Effector memory CD8-positive, alpha-beta T cell (primary cell): ENCODE results near the gene NRIP3.
"Not testable (repeated sequence)": the region's sequence is repeated elsewhere in the genome, so short reads cannot be mapped to it uniquely, and the experiment has no call there.

ENCODE experiments used
- ATAC-seq: fragments of 150-1000 bp; cut with Tn5 transposase; replicated peaks from 2 replicates; pipeline ENCODE4 v1.10.0; 2021; ENCODE audit warnings: mild to moderate bottlenecking, moderate library complexity
- DNase-seq, 3 experiments: peaks; one replicate each; pipeline ENCODE4 v3.0.0; 2021
- H3K27ac Mint-ChIP-seq, 2 donors: one replicate each; pipeline ENCODE4 v1.8.0; 2022; ENCODE audit warnings: mild to moderate bottlenecking in 2 of 2, mixed read lengths in 2 of 2, moderate library complexity in 2 of 2
- H3K27me3 Mint-ChIP-seq, 2 donors: one replicate each; pipeline ENCODE4 v1.8.0; 2022; ENCODE audit warnings: mixed read lengths in 2 of 2
- H3K36me3 Mint-ChIP-seq: one replicate; pipeline ENCODE4 v1.8.0; 2022; ENCODE audit warnings: mild to moderate bottlenecking, moderate library complexity, mixed read lengths; ENCODE audit not compliant: insufficient read depth
- H3K4me1 Mint-ChIP-seq, 2 donors: one replicate each; pipeline ENCODE4 v1.8.0; 2022; ENCODE audit warnings: low read depth in 2 of 2, mixed read lengths in 2 of 2
- H3K4me3 Mint-ChIP-seq, 2 donors: one replicate each; pipeline ENCODE4 v1.8.0; 2022; ENCODE audit warnings: mild to moderate bottlenecking in 2 of 2, mixed read lengths in 2 of 2, moderate library complexity in 2 of 2
- H3K9me3 Mint-ChIP-seq, 2 donors: one replicate each; pipeline ENCODE4 v1.8.0; 2022; ENCODE audit warnings: mixed read lengths in 2 of 2

NRIP3 gene

DNA sequence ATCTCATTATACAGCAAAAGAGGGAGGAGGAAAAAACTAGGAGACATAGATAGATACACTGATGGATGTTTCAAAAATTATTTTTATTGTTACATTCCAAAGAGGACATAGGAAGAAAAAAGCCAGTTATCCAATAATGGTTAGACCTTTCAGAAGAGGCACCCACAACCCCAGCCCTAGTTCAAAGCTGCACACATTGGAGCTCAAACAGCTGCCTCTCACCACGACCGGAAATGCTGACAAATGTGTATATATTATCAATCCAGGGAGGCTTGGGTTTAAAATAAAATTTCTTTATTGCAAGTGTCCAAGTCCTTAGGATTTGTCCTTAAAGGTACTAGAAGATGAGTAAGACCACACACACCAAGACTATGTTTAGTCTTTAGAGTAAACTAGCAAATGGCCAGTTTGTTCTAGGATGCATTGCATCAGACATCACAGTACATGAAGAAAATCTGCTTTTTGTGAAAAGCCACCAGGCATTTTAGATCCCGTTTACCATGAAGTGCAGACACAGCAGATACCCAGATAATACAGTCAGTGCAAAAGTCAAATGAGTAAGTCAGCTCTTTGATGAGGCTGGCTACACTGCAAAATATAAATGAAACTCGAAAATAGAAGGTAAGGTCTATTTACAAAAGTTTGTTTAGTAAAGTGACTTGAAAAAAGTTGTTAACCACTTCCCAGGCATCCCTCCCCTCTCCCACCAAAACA, 56.4 kb downstream of the NRIP3 start:
- Mint-ChIP-seq H3K4me1 (no peaks in the 10 kb centered on the region), H3K9me3 (no peaks in the 10 kb centered on the region), H3K27ac (peak overlapping the region in 1 of 2 donors; percentile 15), H3K36me3 (peaks cover 45% of the 10 kb centered on the region), H3K27me3 (no peaks in the 10 kb centered on the region), H3K4me3 (no peak overlapping the region)
- DNase-seq: no peak
- no peak for ATAC-seq

DNA sequence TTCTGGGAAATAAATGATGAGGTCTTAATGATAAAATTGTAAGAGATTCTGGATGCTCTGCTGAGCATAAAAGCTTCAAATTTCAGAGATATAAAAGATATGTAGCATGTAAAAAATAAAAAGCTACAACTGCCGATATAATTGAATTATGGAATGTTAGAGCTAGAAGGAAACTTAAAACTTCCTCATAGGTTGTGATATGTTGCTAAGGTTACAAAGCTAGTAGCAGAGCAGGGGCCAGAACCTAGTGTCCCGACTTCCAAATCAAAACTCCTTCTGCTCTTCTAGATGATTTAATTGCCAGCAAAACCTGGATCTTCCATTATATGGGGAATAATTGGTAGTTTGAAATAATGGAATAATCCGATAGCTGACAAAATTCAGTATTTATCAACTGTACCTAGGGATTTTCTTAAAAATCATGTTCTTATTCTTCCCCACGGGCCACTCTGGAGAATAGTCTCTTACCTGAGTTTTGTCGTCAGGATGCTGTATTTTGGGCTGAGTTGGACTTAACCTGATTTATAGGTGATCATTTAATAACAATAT, 61.2 kb downstream of the NRIP3 start, which contains the start of gene ASCL3:
TSS of gene ASCL3 (minus strand) at position 499 of the 549 bp plus-strand sequence. CDS start 4,855 bp downstream, outside the sequence.
- peaks cover 8% of the 10 kb centered on the region for H3K36me3 Mint-ChIP-seq
- H3K9me3 Mint-ChIP-seq: no peaks in the 10 kb centered on the region
- ATAC-seq (no peak), DNase-seq (no peak)
- peaks cover 18 to 27% of the 10 kb centered on the region in 2 donors for H3K27me3 Mint-ChIP-seq
- H3K4me1 Mint-ChIP-seq: no peaks in the 10 kb centered on the region
- H3K27ac Mint-ChIP-seq: no peak within 1 kb of the TSS
- no peak within 1 kb of the TSS for H3K4me3 Mint-ChIP-seq

DNA sequence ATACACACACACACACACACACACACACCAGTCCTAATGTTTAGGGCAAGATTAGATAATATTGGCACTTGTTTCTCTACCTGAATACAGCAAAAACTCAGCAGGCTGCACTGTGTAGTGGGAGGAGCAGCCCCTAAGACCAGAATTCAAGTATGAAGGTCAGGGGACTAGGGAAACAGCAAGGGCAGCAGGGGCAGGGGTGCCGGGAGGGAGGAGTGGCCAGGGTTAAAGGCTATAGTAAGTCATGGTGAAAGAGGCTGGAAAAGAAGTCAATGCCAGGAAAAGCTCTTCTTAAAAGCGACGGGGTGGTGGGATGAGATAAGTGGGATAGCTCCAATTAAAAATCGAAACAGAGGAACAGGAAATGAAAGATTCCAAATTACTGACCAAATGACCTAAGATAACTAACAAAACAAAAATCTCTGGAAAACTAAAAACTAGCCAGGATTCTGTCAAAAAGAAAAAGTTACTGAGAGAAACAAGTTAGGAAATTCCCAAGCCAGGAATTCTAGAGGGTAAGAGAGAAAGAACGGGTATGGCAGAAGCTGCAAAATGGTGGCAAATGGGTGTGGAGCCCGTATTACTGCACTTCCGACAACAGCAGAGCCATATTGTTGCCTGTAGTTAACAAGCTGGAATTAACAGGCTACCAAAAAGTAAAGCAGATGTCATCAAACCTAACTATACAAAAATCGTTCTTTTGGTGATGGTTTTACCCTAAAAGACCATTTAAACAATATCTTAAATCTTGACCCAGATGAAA, 62.3 kb downstream of the NRIP3 start:
- ATAC-seq: no peak
- no peak for DNase-seq
- no peak overlapping the region for H3K27ac Mint-ChIP-seq

DNA sequence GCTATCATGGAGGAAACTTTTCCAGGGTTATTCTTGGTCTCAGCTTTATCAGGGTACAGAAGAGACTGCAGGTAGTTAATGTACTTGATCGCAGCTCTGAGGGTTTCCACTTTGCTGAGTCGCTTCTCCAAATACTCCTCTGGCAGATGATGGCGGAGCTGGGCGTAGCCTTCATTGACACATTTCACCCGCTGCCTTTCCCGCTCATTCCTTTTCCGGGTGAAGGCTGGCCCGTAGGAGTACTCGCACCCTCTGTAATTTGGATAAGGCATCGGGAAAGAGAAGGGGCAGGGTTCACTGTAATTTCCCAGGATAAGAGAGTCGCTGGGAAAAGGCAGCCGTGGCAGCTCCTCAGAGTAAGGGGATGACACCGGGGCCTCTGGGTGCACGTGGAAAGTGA, 66.1 kb downstream of the NRIP3 start:
- Mint-ChIP-seq H3K4me3 (no peak overlapping the region), H3K36me3 (no peaks in the 10 kb centered on the region), H3K27me3 (peaks cover 18 to 29% of the 10 kb centered on the region in 2 donors), H3K9me3 (no peaks in the 10 kb centered on the region), H3K27ac (no peak overlapping the region), H3K4me1 (peaks cover 0 to 3% of the 10 kb centered on the region in 2 donors)
- ATAC-seq (no peak), DNase-seq (no peak)

More for the DNA sequence above, 62.3 kb downstream of the NRIP3 start:
- Mint-ChIP-seq H3K4me1 (peaks cover 0 to 3% of the 10 kb centered on the region in 2 donors), H3K36me3 (no peaks in the 10 kb centered on the region), H3K4me3 (no peak overlapping the region), H3K9me3 (no peaks in the 10 kb centered on the region), H3K27me3 (peaks cover 18 to 27% of the 10 kb centered on the region in 2 donors)

DNA sequence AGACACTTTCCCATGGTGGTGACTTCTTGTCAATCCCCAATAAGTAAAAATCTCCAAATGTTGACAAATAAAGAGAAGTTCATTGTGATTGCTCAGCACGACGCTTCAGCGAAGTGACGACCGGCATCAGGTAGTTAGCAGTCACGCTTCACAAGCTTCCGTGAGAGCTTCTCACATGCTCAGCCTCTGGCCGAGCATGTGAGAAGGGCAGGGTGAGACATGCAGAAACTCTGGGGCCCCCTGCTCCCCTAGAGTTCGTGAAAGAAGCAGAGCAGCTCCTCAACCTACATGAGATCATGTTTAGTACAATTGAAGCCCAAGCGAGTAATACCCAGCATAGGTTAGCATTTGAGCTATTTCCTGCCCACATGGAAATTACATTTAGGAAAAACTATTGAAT, 66.6 kb downstream of the NRIP3 start:
- no peak overlapping the region for H3K4me3 Mint-ChIP-seq
- H3K4me1 Mint-ChIP-seq: peaks cover 0 to 3% of the 10 kb centered on the region in 2 donors
- H3K27me3 Mint-ChIP-seq: peaks cover 18 to 34% of the 10 kb centered on the region in 2 donors
- no peaks in the 10 kb centered on the region for H3K36me3 Mint-ChIP-seq
- H3K27ac Mint-ChIP-seq: peak overlapping the region in 1 of 2 donors; percentile 2
- ATAC-seq: no peak
- no peak for DNase-seq
- no peaks in the 10 kb centered on the region for H3K9me3 Mint-ChIP-seq

DNA sequence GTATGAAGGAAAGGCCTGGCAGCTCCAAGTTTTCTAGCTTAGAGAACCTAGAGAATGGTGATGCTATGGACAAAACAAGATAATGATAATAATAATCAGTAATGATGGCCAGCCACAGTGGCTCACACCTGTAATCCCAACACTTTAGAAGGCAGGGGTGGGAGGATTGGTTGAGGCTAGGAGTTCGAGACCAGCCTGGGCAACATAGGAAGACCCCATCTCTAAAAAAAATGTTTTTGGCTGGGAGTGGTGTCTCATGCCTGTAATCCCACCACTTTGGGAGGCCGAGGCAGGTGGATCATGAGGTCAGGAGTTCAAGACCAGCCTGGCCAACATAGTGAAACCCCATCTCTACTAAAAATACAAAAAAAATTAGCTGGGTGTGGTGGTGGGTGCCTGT, 68.0 kb downstream of the NRIP3 start:
- not testable (repeated sequence) for H3K9me3 Mint-ChIP-seq, H3K4me1 Mint-ChIP-seq, ATAC-seq, H3K4me3 Mint-ChIP-seq, H3K36me3 Mint-ChIP-seq, DNase-seq, H3K27ac Mint-ChIP-seq
- peaks cover 13 to 30% of the 10 kb centered on the region in 2 donors for H3K27me3 Mint-ChIP-seq

DNA sequence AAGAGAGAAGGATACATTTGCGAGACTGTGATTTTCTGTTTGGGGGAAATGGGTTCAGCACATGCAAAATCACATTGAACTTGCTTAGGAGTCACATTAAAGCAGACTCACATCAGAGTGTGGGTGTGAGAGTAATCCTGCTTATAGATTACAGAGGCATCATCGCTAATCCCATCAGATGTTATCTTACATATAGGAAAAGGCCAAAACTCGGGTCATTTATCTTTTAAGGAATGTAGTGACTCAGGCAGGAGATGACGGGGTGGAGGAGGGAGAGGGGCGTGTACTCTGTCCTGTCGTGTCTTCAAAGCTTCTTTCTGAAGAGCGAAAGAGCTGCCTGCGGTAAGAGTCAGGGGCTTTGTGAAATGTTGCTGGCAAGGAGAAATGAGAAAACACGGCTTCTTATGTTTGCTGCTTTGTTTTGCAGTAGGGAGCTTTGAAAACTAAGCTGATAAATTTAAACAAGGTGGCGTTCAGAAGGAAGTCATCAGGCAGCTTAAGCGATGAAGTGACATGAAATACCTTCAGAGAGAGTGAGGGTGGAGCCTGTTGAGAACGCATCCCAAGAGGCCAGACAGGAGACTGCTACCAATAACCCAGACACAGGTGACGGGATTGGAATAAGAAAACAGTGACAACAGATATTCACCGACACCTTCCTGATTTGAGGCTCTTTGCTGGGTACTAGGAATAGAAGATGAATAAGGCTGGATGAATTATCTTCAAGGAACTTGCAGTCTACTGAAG, 68.9 kb downstream of the NRIP3 start:
- Mint-ChIP-seq H3K36me3 (no peaks in the 10 kb centered on the region), H3K4me3 (no peak overlapping the region), H3K27ac (no peak overlapping the region), H3K4me1 (peaks cover 0 to 3% of the 10 kb centered on the region in 2 donors), H3K27me3 (peaks cover 6 to 22% of the 10 kb centered on the region in 2 donors), H3K9me3 (no peaks in the 10 kb centered on the region)
- no peak for ATAC-seq
- DNase-seq: no peak

DNA sequence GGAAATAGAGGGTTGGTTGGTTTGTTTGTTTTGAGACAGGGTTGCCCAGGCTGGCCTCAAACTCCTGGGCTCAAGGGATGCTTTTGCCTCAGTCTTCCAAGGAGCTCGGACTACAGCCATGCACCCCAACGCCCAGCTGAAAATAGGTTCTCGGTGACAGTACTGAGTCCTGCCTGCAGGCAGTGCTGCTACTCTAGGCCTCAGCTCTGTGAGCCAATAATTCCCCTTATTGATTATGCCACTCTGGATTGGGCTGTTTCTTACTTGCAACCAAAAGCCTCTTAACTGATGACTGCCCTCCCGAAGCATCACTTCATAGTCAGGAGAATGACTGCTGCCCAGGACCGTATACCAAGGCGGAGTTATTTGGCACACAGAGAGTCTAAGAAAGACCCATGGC, 69.9 kb downstream of the NRIP3 start:
- Mint-ChIP-seq H3K9me3 (no peaks in the 10 kb centered on the region), H3K27ac (no peak overlapping the region), H3K27me3 (peaks cover 6 to 25% of the 10 kb centered on the region in 2 donors), H3K4me3 (no peak overlapping the region), H3K36me3 (no peaks in the 10 kb centered on the region), H3K4me1 (peaks cover 0 to 3% of the 10 kb centered on the region in 2 donors)
- ATAC-seq (no peak), DNase-seq (no peak)

DNA sequence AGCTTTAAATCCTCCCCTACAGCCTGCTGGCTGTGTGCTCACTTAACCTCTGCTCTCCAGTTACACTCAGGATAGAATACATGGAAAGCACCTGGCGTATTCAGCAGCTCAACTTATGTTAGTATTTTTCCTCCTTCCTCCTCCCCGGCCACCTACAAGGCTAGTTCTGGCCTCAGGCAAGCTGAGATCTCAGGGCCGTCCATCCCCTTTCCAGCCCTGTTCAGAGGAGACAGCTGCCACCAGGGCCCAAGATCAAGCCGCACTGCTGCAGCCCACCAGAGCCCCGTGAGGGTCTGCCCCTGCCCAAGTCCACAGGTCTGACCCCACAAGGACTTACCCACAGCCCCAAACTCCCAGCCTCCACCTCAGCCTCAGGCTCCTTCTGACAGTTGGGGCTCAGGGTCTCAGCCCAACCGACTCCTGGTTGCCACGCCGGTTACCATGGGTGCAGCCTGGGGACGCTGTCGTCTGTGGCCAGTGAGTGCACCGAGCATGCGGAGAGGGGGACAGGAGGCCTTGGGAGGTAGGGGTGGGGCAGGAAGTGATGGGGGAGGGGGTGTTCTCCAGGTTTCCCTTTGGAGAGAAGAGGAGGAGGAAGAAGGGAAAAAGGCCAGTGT, 71.1 kb downstream of the NRIP3 start, which contains the start of gene C11orf16:
TSS of gene C11orf16 (minus strand) at position 384 of the 617 bp plus-strand sequence. CDS start 639 bp downstream, outside the sequence.
- H3K36me3 Mint-ChIP-seq: no peaks in the 10 kb centered on the region
- no peaks in the 10 kb centered on the region for H3K9me3 Mint-ChIP-seq
- H3K4me3 Mint-ChIP-seq: no peak within 1 kb of the TSS
- ATAC-seq (no peak), DNase-seq (no peak)
- H3K27ac Mint-ChIP-seq: peak within 1 kb of the TSS in 1 of 2 donors; percentile 29
- peaks cover 0 to 3% of the 10 kb centered on the region in 2 donors for H3K4me1 Mint-ChIP-seq
- peaks cover 6 to 18% of the 10 kb centered on the region in 2 donors for H3K27me3 Mint-ChIP-seq
